ENCODE measurements around the gene AKT2. TPM values are rescaled to one million over a fixed set of nuclear protein-coding genes. Genes with fewer than 3 reads are reported as not detected.

AKT2 gene
- total RNA-seq, 3 donors from 2014 or later = 98.4 to 139 (median 103) TPM

DNA sequence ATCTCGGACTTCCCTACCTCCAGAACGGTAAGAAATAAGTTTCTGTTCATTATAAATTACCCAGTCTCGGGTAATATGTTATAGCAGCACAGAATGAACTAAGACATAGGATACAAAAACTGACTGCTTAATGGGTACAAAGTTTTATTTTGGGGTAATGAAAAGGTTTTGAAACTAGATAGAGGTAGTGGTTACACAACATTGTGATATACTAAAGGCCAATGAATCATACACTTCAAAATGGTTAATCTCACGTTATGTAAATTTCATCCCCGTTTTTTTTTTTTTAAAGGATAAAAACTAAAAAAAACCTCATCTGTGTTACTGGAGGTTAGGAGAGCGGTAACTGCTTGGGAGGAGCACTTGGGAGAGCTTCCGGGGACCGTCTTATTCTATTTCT lies 23.5 kb downstream of the AKT2 start:
- TF ChIP-seq, protein P1, sequence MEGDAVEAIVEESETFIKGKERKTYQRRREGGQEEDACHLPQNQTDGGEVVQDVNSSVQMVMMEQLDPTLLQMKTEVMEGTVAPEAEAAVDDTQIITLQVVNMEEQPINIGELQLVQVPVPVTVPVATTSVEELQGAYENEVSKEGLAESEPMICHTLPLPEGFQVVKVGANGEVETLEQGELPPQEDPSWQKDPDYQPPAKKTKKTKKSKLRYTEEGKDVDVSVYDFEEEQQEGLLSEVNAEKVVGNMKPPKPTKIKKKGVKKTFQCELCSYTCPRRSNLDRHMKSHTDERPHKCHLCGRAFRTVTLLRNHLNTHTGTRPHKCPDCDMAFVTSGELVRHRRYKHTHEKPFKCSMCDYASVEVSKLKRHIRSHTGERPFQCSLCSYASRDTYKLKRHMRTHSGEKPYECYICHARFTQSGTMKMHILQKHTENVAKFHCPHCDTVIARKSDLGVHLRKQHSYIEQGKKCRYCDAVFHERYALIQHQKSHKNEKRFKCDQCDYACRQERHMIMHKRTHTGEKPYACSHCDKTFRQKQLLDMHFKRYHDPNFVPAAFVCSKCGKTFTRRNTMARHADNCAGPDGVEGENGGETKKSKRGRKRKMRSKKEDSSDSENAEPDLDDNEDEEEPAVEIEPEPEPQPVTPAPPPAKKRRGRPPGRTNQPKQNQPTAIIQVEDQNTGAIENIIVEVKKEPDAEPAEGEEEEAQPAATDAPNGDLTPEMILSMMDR (IDR thresholded peaks at IDR 0.05) = no peak
- Histone ChIP-seq H3K9me3 (no peaks in the 10 kb centered on the region), H3K4me1 (ENCODE audit: low read depth) (no peaks in the 10 kb centered on the region), H3K36me3 (ENCODE audit: low read depth) (no peaks in the 10 kb centered on the region), H3K4me3 (no peak overlapping the region)
- DNase-seq (no peak), ATAC-seq (no peak)
- intact Hi-C loops (cut with DNase I, micrococcal nuclease) = no loop called here

- Histone ChIP-seq H3K36me3 (ENCODE audit: low read depth) (no peaks in the 10 kb centered on the region), H3K4me1 (ENCODE audit: low read depth) (no peaks in the 10 kb centered on the region), H3K9me3 (no peaks in the 10 kb centered on the region), H3K4me3 (no peak overlapping the region)
- intact Hi-C loops (cut with DNase I, micrococcal nuclease) = no loop called here
- TF ChIP-seq, protein P1 (IDR thresholded peaks at IDR 0.05) = no peak
- no peak for ATAC-seq
- DNase-seq = no peak
Measured at GRCh38 chr19:40257096-40257517, 28.0 kb downstream of the AKT2 start.

- Histone ChIP-seq H3K4me3 (no peak overlapping the region), H3K4me1 (ENCODE audit: low read depth) (no peaks in the 10 kb centered on the region), H3K36me3 (ENCODE audit: low read depth) (no peaks in the 10 kb centered on the region), H3K9me3 (no peaks in the 10 kb centered on the region)
- intact Hi-C loops (cut with DNase I, micrococcal nuclease) = no loop called here
- TF ChIP-seq, protein P1 (IDR thresholded peaks at IDR 0.05) = no peak
- DNase-seq = no peak
- no peak for ATAC-seq
Measured at GRCh38 chr19:40256512-40256911, 28.6 kb downstream of the AKT2 start.

DNA sequence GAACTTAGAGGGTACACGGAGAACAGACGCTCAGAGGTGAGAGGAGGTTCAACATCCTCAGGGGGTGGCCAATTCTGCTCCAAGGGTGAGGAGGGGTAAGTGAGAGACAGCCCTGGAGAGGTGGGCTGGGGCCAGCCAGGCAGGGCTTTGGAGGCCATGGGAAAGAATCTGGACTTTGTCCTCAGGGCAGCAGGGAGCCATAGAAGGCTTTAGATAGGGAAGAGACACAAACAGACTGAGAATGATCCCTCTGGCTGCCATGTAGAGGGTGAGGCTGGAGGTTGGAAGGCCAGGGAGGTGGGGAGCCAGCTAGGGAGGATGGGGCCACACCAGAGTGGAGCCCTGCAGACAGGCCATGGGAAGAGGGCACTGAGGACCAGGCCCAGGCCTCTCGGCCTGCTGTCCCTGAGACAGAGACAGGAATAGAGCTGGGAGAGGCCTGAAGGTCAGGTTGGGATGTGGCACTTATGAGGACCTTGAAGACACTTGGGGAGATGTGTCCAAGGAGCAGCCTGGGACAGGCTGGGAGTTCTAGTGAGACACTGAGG lies 29.5 kb downstream of the AKT2 start:
- intact Hi-C loops (cut with DNase I, micrococcal nuclease) = no loop called here
- Histone ChIP-seq H3K36me3 (ENCODE audit: low read depth) (no peaks in the 10 kb centered on the region), H3K4me3 (no peak overlapping the region), H3K4me1 (ENCODE audit: low read depth) (no peaks in the 10 kb centered on the region), H3K9me3 (no peaks in the 10 kb centered on the region)
- ATAC-seq (no peak), DNase-seq (no peak)
- TF ChIP-seq, protein P1 (IDR thresholded peaks at IDR 0.05) = no peak

DNA sequence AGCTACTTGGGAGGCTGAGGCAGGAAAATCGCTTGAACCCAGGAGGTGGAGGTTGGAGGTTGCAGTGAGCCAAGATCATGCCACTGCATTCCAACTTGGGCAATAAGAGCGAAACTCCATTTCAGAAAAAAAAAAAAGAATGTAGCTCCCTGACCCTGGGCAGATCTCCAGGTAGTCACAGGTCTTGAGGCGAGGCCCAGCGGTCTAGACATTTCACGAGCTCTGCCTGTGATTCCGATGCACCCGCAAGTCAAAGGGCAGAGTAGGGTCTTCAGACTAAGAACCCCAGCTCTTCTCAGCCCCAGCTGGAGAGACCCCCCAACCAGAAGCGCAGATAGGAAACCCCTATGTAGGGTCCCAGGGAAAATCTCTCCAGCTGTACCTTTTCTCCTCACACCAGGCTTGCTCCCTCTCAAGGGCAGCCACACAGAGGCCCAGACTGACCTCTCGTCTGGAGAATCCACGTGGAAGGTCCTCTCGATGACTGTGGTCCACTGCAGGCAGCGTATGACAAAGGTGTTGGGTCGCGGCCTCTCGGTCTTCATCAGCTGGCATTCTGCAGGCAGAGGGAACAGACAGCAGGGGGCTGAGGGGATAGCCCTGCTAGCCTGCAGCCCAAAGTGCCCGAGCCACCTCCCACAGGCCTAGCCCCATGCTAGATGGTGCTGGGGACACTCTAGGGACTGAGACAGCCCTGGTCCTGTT lies 30.3 kb downstream of the AKT2 start:
- no peaks in the 10 kb centered on the region for H3K9me3 ChIP-seq
- no peaks in the 10 kb centered on the region for H3K4me1 ChIP-seq (ENCODE audit: low read depth)
- no peaks in the 10 kb centered on the region for H3K36me3 ChIP-seq (ENCODE audit: low read depth)
- intact Hi-C loops (cut with DNase I, micrococcal nuclease) = no loop called here
- no peak overlapping the region for H3K4me3 ChIP-seq
- TF ChIP-seq, protein P1 (IDR thresholded peaks at IDR 0.05) = no peak
- DNase-seq (no peak), ATAC-seq (no peak)

Measured in mucosa of descending colon (tissue), 3 donors.